OCI-LY1 (cell line): Measurements from ENCODE around the gene AFF2.

Experiments used
- EZH2 ChIP-seq: fragments of 200-600 bp; sonication (generic), shearing (Covaris generic); IDR thresholded peaks from 2 replicates; pipeline ENCODE4 v1.8.0; 2017; ENCODE audit warnings: borderline replicate concordance, mixed run types, mild to moderate bottlenecking, antibody characterized with exemption, low read length, moderate library complexity, mixed read lengths
- TF ChIP-seq, protein P1 (sequence below): fragments of 200-600 bp; sonication (generic), shearing (Covaris generic); IDR thresholded peaks from 2 replicates; pipeline ENCODE4 v1.5.1; 2017; ENCODE audit warnings: mild to moderate bottlenecking, antibody characterized with exemption, low read length, moderate library complexity, mixed read lengths

DNA sequence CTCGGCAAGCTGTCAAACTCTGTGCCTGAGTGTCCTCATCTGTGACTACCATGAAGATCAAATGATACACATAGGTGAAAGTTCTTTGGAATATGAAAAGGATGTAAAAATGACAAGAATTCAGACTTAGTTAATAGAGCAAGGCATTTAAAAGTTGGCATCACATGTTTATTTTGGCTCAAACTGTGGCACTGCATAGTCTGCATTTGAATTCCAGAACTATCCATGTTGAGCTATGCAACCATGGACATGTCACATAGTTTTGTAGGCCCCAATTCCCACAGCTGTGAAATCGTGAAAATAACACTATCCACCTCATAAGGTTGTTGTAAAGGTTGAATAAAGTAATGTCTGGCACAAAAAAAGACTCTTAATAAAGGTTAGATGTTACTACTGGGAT lies 33.9 kb downstream of the AFF2 start:
- no peak for TF ChIP-seq EZH2
- TF ChIP-seq, protein P1, sequence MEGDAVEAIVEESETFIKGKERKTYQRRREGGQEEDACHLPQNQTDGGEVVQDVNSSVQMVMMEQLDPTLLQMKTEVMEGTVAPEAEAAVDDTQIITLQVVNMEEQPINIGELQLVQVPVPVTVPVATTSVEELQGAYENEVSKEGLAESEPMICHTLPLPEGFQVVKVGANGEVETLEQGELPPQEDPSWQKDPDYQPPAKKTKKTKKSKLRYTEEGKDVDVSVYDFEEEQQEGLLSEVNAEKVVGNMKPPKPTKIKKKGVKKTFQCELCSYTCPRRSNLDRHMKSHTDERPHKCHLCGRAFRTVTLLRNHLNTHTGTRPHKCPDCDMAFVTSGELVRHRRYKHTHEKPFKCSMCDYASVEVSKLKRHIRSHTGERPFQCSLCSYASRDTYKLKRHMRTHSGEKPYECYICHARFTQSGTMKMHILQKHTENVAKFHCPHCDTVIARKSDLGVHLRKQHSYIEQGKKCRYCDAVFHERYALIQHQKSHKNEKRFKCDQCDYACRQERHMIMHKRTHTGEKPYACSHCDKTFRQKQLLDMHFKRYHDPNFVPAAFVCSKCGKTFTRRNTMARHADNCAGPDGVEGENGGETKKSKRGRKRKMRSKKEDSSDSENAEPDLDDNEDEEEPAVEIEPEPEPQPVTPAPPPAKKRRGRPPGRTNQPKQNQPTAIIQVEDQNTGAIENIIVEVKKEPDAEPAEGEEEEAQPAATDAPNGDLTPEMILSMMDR, result no peak
